SK-N-SH (cell line): ENCODE results near the gene SHQ1.

ENCODE experiments used
- CTCF ChIP-seq: fragments of 200-600 bp; sonication (generic); IDR thresholded peaks from 2 replicates; pipeline ENCODE4 v1.6.1; 2017; ENCODE audit warnings: antibody characterized with exemption, mild to moderate bottlenecking, moderate library complexity
- EP300 ChIP-seq, 2 experiments: IDR thresholded peaks; 2 replicates each; pipeline versions ENCODE4 v1.4.0 to v1.6.1; 2012; ENCODE audit warnings: borderline replicate concordance in 1 of 2, low read depth in 1 of 2, low read length in 1 of 2
- GABPA ChIP-seq: IDR thresholded peaks from 2 replicates; pipeline ENCODE4 v1.4.0; 2012; ENCODE audit warnings: low read depth, mild to moderate bottlenecking
- MAX ChIP-seq: IDR thresholded peaks from 2 replicates; pipeline ENCODE4 v1.4.0; 2012; ENCODE audit warnings: low read depth
- NRF1 ChIP-seq: IDR thresholded peaks from 2 replicates; pipeline ENCODE4 v1.6.1; 2012; ENCODE audit warnings: low read depth, mild to moderate bottlenecking, low read length
- SIN3A ChIP-seq: IDR thresholded peaks from 2 replicates; pipeline ENCODE4 v1.6.1; 2012; ENCODE audit warnings: low read depth, mild to moderate bottlenecking, low read length, moderate library complexity, borderline replicate concordance
- YY1 ChIP-seq: IDR thresholded peaks from 2 replicates; pipeline ENCODE4 v1.4.0; 2012; ENCODE audit warnings: low read depth, mild to moderate bottlenecking
- ZBTB33 ChIP-seq: IDR thresholded peaks from 2 replicates; pipeline ENCODE4 v1.4.0; 2012; ENCODE audit warnings: low read depth, borderline replicate concordance
- TF ChIP-seq, protein P1 (sequence below): fragments of 150-350 bp; IDR thresholded peaks from 2 replicates; pipeline ENCODE4 v1.6.1; 2016; ENCODE audit warnings: mild to moderate bottlenecking, low read depth, low read length
- TF ChIP-seq, protein P2 (sequence below): IDR thresholded peaks from 2 replicates; pipeline ENCODE4 v1.6.1; 2012; ENCODE audit warnings: mild to moderate bottlenecking, low read depth, low read length, moderate library complexity

DNA sequence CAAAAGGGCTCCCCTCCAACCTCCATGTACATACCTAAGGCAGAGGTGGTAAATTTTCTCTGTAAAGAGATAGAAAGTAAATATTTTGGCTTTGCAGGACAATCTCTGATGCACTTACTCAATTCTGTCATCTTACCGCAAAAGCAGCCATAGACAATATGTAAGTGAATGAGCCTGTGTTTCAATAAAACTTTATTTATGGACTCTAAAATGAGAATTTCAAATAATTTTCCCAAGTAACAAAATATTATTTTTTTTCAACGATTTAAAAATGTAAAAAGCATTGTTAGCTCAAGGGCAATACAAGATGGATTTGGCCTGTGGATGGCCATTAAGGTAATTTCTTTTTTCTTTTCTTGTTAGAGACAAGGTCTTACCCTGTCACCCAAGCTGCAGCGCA lies 44.7 kb downstream of the SHQ1 start:
- no peak for TF ChIP-seq CTCF
- TF ChIP-seq GABPA: no peak
- TF ChIP-seq, protein P1, sequence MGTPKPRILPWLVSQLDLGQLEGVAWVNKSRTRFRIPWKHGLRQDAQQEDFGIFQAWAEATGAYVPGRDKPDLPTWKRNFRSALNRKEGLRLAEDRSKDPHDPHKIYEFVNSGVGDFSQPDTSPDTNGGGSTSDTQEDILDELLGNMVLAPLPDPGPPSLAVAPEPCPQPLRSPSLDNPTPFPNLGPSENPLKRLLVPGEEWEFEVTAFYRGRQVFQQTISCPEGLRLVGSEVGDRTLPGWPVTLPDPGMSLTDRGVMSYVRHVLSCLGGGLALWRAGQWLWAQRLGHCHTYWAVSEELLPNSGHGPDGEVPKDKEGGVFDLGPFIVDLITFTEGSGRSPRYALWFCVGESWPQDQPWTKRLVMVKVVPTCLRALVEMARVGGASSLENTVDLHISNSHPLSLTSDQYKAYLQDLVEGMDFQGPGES: no peak
- TF ChIP-seq EP300 (IDR thresholded peaks at IDR 0.05; ENCODE audit: borderline replicate concordance in 1 of 2, low read depth in 1 of 2, low read length in 1 of 2): no peak
- TF ChIP-seq YY1: no peak
- no peak for TF ChIP-seq SIN3A
- TF ChIP-seq, protein P2, sequence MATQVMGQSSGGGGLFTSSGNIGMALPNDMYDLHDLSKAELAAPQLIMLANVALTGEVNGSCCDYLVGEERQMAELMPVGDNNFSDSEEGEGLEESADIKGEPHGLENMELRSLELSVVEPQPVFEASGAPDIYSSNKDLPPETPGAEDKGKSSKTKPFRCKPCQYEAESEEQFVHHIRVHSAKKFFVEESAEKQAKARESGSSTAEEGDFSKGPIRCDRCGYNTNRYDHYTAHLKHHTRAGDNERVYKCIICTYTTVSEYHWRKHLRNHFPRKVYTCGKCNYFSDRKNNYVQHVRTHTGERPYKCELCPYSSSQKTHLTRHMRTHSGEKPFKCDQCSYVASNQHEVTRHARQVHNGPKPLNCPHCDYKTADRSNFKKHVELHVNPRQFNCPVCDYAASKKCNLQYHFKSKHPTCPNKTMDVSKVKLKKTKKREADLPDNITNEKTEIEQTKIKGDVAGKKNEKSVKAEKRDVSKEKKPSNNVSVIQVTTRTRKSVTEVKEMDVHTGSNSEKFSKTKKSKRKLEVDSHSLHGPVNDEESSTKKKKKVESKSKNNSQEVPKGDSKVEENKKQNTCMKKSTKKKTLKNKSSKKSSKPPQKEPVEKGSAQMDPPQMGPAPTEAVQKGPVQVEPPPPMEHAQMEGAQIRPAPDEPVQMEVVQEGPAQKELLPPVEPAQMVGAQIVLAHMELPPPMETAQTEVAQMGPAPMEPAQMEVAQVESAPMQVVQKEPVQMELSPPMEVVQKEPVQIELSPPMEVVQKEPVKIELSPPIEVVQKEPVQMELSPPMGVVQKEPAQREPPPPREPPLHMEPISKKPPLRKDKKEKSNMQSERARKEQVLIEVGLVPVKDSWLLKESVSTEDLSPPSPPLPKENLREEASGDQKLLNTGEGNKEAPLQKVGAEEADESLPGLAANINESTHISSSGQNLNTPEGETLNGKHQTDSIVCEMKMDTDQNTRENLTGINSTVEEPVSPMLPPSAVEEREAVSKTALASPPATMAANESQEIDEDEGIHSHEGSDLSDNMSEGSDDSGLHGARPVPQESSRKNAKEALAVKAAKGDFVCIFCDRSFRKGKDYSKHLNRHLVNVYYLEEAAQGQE: no peak
- TF ChIP-seq MAX: no peak
- no peak for TF ChIP-seq NRF1
- no peak for TF ChIP-seq ZBTB33
